GM23338 (cell line): ENCODE data around the gene CASKIN2. TPM values are rescaled to one million over a fixed set of nuclear protein-coding genes. Genes with fewer than 3 reads are reported as not detected.

Experiments
- ATAC-seq: fragments of 200-7000 bp; cut with Tn5 transposase; 3 replicates; pipeline ENCODE4 v1.9.1; 2020
- DNase-seq: peaks from one replicate; pipeline ENCODE4 v3.0.0-alpha.2; 2015; ENCODE audit warnings: low spot score
- H2AFZ ChIP-seq: fragments of 200-600 bp; sonication (generic); 2 replicates; pipeline ENCODE4 v1.8.0; 2016; ENCODE audit warnings: antibody characterized with exemption, mild to moderate bottlenecking, moderate library complexity
- H3F3A ChIP-seq: fragments of 200-600 bp; sonication (generic); replicated peaks from 2 replicates; pipeline ENCODE4 v1.8.0; 2017; ENCODE audit warnings: antibody characterized with exemption, mixed run types, low read depth
- H3K27ac ChIP-seq: fragments of 200-600 bp; sonication (generic); 2 replicates; pipeline ENCODE4 v1.6.1; 2016; ENCODE audit warnings: low read depth
- H3K27me3 ChIP-seq: fragments of 200-600 bp; sonication (generic); 2 replicates; pipeline ENCODE4 v1.8.0; 2016; ENCODE audit warnings: mild to moderate bottlenecking, mixed run types, moderate library complexity; ENCODE audit not compliant: insufficient read depth
- H3K36me3 ChIP-seq: fragments of 200-600 bp; sonication (generic); 2 replicates; pipeline ENCODE4 v1.8.0; 2016; ENCODE audit warnings: mild to moderate bottlenecking; ENCODE audit not compliant: insufficient read depth
- H3K4me1 ChIP-seq: fragments of 200-600 bp; sonication (generic); 2 replicates; pipeline ENCODE4 v1.8.0; 2016; ENCODE audit warnings: mild to moderate bottlenecking, moderate library complexity; ENCODE audit not compliant: insufficient read depth
- H3K4me2 ChIP-seq: fragments of 200-600 bp; sonication (generic); 2 replicates; pipeline ENCODE4 v1.7.1; 2017; ENCODE audit warnings: mixed run types
- H3K4me3 ChIP-seq: fragments of 200-600 bp; sonication (generic); 2 replicates; pipeline ENCODE4 v1.6.1; 2016; ENCODE audit warnings: mixed run types
- H3K79me2 ChIP-seq: fragments of 200-600 bp; sonication (generic); replicated peaks from 2 replicates; pipeline ENCODE4 v1.8.0; 2017; ENCODE audit warnings: mild to moderate bottlenecking; ENCODE audit not compliant: insufficient read depth
- H3K9me2 ChIP-seq: fragments of 200-600 bp; sonication (generic); 2 replicates; pipeline ENCODE4 v1.8.0; 2017; ENCODE audit not compliant: insufficient read depth
- H4K20me1 ChIP-seq: fragments of 200-600 bp; sonication (generic); replicated peaks from 2 replicates; pipeline ENCODE4 v1.8.0; 2017; ENCODE audit warnings: mild to moderate bottlenecking; ENCODE audit not compliant: insufficient read depth
- H3K27ac Mint-ChIP-seq: 2 replicates; pipeline ENCODE4 v1.8.0; 2020; ENCODE audit warnings: inconsistent platforms, mild to moderate bottlenecking, moderate library complexity, mixed read lengths
- H3K27me3 Mint-ChIP-seq: 3 replicates; pipeline ENCODE4 v1.8.0; 2022; ENCODE audit warnings: low read depth, mild to moderate bottlenecking, moderate library complexity, mixed read lengths, inconsistent platforms; ENCODE audit not compliant: insufficient read depth, poor library complexity
- H3K36me3 Mint-ChIP-seq: 3 replicates; pipeline ENCODE4 v1.8.0; 2021; ENCODE audit warnings: low read depth, mild to moderate bottlenecking, inconsistent platforms, moderate library complexity, mixed read lengths
- H3K4me1 Mint-ChIP-seq: 3 replicates; pipeline ENCODE4 v1.8.0; 2020; ENCODE audit warnings: mild to moderate bottlenecking, inconsistent platforms, mixed read lengths
- H3K4me3 Mint-ChIP-seq: 3 replicates; pipeline ENCODE4 v1.8.0; 2021; ENCODE audit warnings: moderate library complexity, mild to moderate bottlenecking, inconsistent platforms, mixed read lengths
- H3K9me3 Mint-ChIP-seq: 3 replicates; pipeline ENCODE4 v1.8.0; 2020; ENCODE audit warnings: moderate library complexity, mild to moderate bottlenecking, inconsistent platforms, mixed read lengths
- CREB1 ChIP-seq: fragments of 250-450 bp; sonication (Bioruptor Pico); IDR thresholded peaks from 2 replicates; pipeline ENCODE4 v1.5.0; 2020; ENCODE audit warnings: low read depth, mild to moderate bottlenecking, moderate library complexity
- ETS1 ChIP-seq: IDR thresholded peaks from 2 replicates; pipeline ENCODE4 v1.6.1; 2016; ENCODE audit warnings: antibody characterized with exemption
- EZH2 ChIP-seq: fragments of 200-600 bp; sonication (generic); IDR thresholded peaks from one replicate; pipeline ENCODE4 v1.8.0; 2017; ENCODE audit warnings: antibody characterized with exemption, mild to moderate bottlenecking, low read depth; ENCODE audit not compliant: unreplicated experiment
- EZH2phosphoT487 ChIP-seq: fragments of 200-600 bp; sonication (generic); IDR thresholded peaks from one replicate; pipeline ENCODE4 v1.8.1; 2018; ENCODE audit warnings: antibody characterized with exemption; ENCODE audit not compliant: unreplicated experiment
- NANOG ChIP-seq: IDR thresholded peaks from 2 replicates; pipeline ENCODE4 v1.6.1; 2016; ENCODE audit warnings: antibody characterized with exemption, borderline replicate concordance
- POLR2AphosphoS5 ChIP-seq: IDR thresholded peaks from 2 replicates; pipeline ENCODE4 v1.6.1; 2016; ENCODE audit warnings: antibody characterized with exemption, low read depth
- REST ChIP-seq: IDR thresholded peaks from one replicate; pipeline ENCODE4 v1.6.1; 2018; ENCODE audit warnings: antibody characterized with exemption; ENCODE audit not compliant: unreplicated experiment
- STAT1 ChIP-seq: IDR thresholded peaks from one replicate; pipeline ENCODE4 v1.6.1; 2016; ENCODE audit warnings: antibody characterized with exemption; ENCODE audit not compliant: unreplicated experiment
- ZNF114 ChIP-seq: fragments of 250-450 bp; sonication (Bioruptor Pico); IDR thresholded peaks from 2 replicates; pipeline ENCODE4 v1.5.0; 2020; ENCODE audit warnings: mild to moderate bottlenecking, moderate library complexity
- polyA plus RNA-seq: library from polyadenylated mRNA; unstranded; fragments of >200 nt; fragmentation: Nextera tagmentation; extraction: Ambion mirVana; gene quantifications from 2 replicates; pipeline ENCODE4 v1.2.1, GENCODE V29; 2016
- total RNA-seq: library from RNA; depleted of rRNA; stranded (reverse); fragments of >200 nt; shearing (Covaris generic); gene quantifications from 2 replicates; pipeline ENCODE4 v1.2.3, GENCODE V29; 2014

Gene CASKIN2
- total and polyA plus RNA-seq, 2 experiments from 2014 or later = 4.9 to 21.5 TPM

GRCh38 chr17:75490173-75490743, 25.1 kb downstream of the CASKIN2 start (continued):
- TF ChIP-seq CREB1 (no peak), ZNF114 (no peak), NANOG (no peak), STAT1 (no peak), REST (no peak), EZH2phosphoT487 (no peak), ETS1 (no peak)

GRCh38 chr17:75489511-75489955, 25.8 kb downstream of the CASKIN2 start:
- Histone ChIP-seq H3K9me2 (no peaks in the 10 kb centered on the region), H3K4me2 (no peak overlapping the region), H3K79me2 (no peaks in the 10 kb centered on the region), H3K27ac (no peak overlapping the region), H2AFZ (no peak overlapping the region), H3F3A (no peaks in the 10 kb centered on the region), H3K4me3 (no peak overlapping the region), H4K20me1 (no peaks in the 10 kb centered on the region), H3K27me3 (no peaks in the 10 kb centered on the region), H3K36me3 (no peaks in the 10 kb centered on the region), H3K4me1 (no peaks in the 10 kb centered on the region)
- Mint-ChIP-seq H3K4me1 (peaks cover 9% of the 10 kb centered on the region), H3K36me3 (no peaks in the 10 kb centered on the region; the same call in 2 of the 3 replicates), H3K9me3 (no peaks in the 10 kb centered on the region), H3K27ac (peak overlapping the region; percentile 65; the same call in 1 of the 2 replicates), H3K27me3 (peaks cover 8% of the 10 kb centered on the region), H3K4me3 (no peak overlapping the region; the same call in 2 of the 3 replicates)
- ATAC-seq = no peak
- no peak for DNase-seq
- TF ChIP-seq EZH2phosphoT487 (no peak), POLR2AphosphoS5 (no peak), ZNF114 (no peak), EZH2 (no peak), NANOG (no peak)
